GM21723 (cell line): Measurements from ENCODE around the gene PACRG.
A peak's percentile ranks its signal among the peaks of the same experiment; 100 is the strongest.
"Not testable (repeated sequence)": the region's sequence is repeated elsewhere in the genome, so short reads cannot be mapped to it uniquely, and the experiment has no call there.

Source experiments
- ATAC-seq: cut with Tn5 transposase; IDR thresholded peaks from one replicate; pipeline ENCODE4 v1.9.1; 2021; ENCODE audit warnings: mild to moderate bottlenecking, moderate library complexity; ENCODE audit not compliant: unreplicated experiment

Gene PACRG

DNA sequence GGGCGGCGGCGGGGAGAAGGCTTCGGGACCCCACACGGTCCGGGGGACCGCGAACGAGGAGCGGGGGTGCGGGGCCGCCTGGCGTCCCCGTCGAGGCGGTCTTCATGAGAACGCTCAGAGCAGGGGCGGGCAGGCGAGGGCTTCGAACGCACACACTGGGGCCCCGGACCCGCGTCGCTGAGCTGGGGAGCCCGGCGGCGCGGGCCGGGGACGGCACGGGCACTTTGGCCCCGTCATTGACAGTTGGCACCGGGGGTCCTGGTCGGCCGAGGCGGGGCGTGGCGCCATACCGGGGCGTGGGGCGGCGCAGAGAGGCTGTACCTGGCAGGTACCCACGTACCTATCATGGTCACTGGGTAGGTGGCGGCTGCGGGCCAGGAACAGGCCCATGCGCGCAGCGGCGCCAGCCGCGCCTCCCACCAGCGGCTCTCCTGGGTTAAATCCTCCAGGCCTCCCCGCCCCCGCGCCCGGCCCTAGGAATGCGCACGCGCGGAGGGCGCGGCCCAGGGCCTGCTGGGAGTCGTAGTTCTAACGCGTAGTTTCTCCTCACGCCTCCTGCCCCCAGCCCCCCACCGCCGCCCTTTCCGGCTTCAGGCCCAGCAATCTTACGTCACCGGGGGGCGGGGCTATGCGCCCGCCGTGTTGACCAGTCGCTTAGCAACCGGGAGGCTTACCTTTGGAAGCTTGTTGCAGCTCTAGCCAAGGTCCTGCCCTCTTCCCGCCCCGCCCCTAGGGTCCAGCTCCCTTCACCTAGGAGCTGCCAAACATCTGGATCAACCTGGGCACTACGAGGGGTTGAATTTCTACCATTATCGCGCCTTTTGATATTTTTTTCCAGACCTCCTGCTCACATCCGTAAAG lies at the start of gene PACRG, which contains the start of gene PRKN:
PACRG (plus strand) TSS at position 653 of the 861 bp plus-strand sequence.
PRKN (minus strand) TSS at position 445 of the 861 bp plus-strand sequence.
- peak; percentile 99 for ATAC-seq

DNA sequence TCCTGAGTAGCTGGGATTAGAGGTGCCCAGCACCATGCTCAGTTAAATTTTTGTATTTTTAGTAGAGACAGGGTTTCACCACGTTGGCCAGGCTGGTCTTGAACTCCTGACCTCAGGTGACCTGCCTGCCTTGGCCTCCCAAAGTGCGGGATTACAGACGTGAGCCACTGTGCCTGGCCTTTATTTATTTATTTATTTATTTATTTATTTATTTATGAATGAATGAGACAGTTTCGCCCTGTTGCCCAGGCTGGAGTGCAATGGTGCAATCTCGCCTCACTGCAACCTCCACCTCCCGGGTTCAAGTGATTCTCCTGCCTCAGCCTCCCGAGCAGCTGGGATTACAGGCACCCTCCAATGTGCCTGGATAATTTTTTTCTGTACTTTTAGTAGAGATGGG lies 48.9 kb upstream of the PACRG start:
- not testable (repeated sequence) for ATAC-seq

DNA sequence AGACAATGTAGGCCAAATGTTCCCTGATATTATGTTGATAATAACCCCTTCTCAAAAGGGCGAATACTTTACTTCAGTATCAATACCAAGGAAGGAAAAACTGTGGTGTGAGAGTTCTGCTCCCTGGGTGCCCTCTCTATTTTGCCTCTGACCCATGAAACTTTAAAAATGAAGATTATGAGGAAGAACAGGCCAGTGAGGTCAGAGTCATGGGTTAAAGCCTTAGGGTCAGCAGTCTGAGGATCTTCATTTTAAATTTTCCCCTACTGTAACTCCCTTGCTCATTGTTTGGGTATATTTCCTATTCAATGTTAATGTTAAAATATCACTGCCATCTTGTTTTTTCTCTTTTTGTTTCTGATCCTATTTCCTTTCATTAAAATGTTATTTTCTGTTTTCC lies 48.1 kb upstream of the PACRG start:
- no peak for ATAC-seq

DNA sequence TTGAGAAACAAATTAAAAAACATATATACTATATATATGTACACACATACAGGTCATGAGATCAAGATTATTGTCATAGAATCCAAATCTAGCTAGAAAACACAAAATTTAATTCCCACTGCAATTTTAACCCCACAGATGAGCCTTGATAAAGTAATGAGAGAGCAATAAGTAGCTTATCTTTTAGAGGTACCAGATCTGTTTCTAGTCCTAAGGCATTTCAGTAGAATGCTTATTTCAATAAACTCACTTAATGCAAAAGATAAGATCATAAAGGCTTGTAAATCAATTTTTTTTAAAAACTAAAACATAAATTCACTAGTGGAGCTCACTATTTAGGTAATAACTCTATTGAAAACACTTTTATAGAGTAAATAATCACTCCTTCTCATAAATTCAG lies 47.4 kb upstream of the PACRG start:
- ATAC-seq, result no peak

DNA sequence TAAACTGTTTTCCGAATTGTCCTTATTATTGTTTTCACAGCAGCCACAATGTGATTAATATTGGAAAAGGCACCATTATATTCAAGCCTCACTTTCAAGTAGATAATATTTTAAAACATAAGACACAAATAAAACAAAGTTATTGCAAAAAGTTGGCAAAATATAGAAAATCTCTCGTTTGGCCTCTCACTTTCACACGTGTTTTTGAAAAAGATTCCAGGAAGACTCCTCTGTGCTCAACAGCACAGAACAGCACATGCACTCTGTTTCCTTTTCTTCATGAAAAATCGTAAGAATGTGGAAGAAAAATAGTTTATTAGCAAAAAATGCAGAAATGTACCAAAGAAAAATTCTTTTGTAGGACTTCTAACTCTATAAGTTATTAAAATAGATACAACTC lies 46.9 kb upstream of the PACRG start:
- no peak for ATAC-seq

DNA sequence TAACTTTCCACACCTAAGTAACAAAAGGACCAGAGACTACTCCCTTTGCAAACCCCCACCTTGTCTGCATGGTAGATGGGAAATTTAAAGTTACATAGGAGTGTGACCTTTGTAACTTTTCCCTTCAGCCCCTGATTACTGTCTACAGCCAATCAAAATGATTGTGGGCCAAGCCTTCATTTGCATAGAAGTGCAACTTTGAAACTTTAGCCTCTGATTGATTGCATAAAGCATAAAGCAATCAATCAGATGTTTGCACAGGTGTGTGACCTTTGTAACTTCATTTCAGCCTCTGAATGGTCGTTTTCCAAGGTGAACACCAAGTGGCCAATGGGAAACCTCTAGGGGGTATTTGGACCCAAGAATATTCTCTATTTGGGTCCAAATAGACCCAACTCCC lies 46.3 kb upstream of the PACRG start:
- no peak for ATAC-seq

DNA sequence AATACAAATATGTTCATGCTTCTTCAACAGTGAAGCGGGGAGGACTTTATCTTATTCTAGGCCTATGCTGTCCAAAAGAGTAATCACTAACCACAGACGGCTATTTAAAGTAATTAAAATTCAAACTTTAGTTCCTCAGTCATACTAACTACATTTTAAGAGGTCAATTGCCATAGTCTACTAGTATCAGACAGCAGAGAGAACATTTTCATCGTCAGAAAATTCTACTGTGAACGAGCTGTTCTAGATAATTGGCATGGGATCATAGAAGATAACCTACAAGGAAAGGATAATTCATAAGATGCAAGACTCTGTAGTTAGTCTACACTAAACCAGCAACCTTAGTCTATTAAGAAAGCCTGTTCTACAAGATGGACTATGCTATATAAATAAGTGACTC lies 44.6 kb upstream of the PACRG start:
- ATAC-seq, result no peak

DNA sequence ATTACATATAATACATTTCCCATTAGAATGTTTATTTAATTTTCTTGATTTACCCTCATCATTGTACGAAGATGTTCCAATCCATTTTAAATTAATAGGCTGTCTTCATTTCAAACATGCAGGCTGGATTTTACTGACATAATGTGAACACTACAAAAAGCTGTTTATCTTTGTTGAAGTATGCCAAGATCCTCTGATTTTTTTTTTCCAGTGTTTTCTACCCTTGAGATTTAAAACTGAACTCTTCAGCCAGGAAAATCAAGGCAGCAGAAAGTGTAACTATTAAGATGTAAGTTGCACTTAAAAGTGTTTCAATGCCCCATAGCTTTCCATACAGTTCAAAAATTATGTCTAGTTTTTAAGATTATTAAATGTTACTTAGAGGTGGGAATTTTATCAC lies 43.7 kb upstream of the PACRG start:
- ATAC-seq, result no peak

DNA sequence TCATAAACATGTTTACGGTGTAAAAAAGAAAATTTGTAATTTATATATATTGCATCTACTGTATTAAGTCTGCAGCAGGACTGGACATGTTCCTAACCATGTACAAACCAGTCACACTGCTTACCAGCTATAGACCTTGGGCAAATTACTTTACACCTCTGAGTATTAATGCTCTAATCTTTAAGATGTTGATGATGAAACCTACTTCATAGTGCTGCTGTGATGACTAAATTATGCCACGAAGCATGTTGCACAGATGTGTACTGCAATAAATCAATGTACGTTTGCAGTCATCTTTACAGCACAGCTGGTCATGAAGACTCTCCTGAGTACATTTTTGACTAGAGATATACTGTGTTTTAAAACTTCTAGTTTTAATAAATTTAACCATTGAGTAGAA lies 42.8 kb upstream of the PACRG start:
- no peak for ATAC-seq

DNA sequence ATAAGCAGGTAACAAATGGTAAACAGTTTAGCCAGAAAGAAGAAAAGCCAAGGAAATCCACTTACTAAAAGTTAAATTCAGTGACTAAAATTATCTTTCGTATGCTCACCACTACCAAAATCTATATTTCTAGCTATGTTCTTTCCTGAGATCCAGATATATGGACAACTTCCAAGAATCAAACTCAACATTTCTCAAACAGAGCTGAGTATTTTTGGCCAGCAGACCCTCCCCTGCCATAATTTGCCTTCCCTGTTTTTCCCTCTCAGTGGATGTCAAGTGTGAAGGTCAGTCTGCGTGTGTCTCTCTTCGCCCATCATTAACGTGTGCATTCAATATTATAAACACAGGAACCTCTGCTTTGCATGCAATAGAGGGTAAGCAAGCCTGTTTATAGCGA lies 42.2 kb upstream of the PACRG start:
- ATAC-seq, result no peak

DNA sequence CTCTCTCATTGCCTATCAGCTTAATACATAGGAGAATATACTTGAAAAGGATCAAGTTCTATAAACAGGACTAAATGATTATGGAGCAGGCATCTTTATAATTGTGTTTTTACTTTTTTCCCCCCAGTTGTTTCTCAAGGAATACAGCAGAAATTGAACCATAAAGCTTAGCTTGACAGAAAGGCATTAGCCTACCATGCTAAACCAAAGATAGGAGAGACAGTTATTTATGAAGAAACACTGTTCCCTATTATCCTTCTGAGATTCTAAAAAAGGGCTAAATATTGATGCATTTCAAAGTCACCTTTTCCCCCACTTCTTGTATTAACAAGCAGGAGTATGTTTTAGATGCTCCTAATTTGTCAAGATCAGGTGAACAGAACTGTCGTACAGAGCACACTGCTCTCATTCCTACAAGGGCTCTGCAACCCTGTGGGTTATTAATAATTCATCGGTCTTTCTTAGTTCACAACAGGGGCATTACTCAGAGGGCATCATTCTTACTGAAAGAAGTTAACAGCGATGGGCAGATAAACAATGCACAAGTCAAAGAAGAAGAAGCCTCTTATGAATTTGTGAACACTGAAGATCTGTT lies 38.9 kb upstream of the PACRG start:
- ATAC-seq, result no peak

DNA sequence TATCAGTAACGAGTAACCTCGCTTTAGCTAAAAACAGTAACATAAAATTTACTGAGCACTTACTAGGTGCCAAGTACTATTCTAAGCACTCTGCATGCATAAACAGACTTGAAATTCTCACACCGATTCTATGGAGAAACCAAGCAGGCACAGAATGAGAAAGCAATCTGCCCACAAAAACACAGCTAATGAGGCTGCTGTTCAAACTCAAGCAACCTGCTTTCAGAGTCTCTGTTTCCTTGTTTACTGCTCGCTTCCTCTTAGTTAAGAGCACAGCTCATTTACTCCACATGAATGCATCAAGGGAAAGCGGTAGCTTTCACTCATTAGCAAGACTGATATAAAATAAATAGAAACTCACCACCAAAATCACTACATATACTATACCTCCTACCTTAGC lies 37.6 kb upstream of the PACRG start:
- no peak for ATAC-seq

DNA sequence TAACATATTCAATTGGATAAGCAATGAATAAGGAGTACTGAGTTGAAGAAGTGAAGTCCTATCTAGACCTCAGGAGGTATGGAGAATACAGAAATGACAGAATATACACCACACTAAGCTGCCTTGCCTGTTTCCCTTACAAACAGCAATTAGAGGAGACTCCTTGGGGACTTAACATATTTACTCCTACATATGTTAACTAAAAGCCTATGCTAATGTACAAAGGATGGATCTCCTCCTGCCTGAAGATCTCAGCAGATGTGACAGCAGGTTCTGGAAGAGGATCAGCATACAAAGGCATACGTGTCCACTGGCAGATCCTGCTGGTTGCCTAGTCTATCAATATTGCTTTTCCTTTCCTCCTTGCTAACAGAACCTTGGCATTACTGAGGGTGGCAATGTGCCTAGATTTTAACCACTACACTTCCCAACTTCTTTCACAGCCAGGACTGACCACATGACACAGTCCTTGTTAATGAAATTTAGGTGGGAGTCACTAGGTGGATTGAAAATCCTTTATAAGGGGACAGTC lies 29.8 kb upstream of the PACRG start:
- ATAC-seq, result no peak

DNA sequence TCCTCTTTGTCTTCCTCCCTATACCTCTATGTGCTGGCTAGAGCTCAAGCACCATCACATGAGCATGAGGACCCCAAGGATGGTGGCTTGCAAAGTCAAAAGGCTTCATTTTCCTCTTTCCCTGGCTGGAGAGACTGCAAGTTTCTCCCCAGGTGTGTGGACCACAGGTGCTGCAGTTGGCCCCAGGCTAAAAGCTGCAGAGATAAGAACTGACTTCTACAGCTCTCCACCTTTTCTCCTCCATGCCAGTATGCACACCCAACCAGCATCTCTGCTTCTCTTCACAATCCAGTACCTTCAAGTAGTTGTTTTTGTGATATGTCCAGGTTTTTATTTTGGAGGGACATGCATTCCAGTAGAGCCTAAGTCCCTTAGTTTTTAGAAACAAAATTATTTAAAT lies 29.3 kb upstream of the PACRG start:
- no peak for ATAC-seq

DNA sequence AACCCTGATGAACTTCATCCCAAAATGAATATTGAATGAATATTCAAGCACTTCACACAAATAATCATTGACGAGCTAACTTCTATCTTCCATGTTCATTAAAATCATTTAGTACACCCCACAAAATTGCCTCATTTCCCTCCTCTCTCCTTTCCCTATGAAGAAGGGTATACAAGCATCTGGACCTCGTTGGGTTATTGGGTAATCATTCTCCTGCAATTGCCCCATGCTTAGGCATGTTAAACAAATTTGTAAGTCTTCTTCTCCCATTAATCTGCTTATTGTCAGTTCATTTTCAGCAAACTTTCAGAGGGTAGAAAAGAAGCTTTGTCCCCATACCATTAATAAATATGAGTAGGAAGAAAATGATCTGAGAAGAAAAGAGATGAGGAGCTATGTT lies 27.8 kb upstream of the PACRG start:
- ATAC-seq, result no peak

DNA sequence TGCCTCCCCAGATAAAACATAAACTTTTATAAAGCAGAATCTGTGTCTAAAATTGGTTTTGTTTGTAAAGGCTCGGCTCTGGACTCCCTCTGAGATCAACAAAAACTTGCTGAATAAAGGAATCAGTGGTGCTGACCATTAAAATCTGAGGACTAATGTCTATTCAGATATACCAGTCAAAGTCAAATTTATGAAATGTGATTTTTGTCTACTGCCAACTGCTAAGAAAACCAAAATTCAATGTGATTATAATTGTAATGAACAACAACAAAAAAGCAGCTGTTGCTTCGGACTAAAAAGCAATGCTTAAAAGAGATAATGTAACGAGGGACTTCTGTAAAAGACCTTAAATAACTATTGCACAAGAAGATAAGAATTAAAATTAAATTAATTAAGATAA lies 26.8 kb upstream of the PACRG start:
- ATAC-seq, result no peak

DNA sequence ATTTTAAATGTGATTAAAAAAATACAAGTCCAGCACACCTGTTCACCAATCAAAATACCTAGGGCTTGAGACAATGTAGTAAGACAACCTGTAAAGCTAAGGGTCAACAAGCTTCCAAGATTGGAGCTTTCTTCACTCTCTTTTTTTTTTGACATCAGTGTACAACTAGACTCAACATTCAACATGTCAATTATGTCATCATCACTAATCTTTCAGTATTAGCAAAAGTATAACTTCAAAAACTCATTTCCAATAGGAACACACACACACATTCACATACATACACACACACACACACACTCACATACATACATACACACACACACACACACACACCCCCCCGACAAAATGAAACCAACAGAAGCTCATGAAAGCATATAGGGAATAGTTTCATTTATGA lies 26.2 kb upstream of the PACRG start:
- ATAC-seq, result no peak

DNA sequence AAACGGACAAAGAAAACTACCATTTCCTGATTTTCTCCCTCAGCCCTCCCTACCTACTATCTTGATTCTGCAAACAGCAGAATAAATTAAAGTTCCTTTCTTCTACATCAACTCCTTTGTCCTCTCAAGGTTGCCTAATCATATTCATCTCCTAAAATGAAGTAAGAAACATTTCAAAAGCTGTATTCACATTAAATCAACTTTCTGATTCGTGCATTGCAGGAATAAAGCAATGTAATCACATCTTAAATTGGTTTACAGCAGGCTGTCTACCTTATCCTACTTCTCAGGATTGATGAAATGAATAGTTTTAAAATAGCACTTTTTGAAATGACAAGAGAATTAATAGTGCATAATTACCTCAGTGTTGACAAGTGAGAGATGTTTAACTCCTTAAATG lies 25.3 kb upstream of the PACRG start:
- ATAC-seq, result no peak

DNA sequence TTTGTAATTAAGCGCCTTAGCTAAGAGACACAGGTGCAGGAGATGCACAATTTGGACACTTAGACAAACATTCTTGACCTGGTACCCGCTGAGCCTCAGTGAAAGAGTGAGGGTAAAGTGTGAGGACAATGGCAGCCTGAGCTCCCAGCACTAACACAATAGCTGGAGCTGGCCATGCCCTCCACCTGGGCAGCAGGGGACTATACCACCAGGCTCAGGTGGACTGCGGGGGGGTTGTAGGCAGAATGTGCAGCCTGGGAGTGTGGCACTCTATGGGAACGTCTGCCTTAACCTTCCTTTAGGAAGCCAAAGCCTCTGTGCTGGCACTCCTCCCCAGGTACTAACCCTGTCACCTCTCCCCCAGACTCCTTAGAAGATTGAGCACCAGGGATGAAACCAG lies 23.8 kb upstream of the PACRG start:
- ATAC-seq, result no peak

DNA sequence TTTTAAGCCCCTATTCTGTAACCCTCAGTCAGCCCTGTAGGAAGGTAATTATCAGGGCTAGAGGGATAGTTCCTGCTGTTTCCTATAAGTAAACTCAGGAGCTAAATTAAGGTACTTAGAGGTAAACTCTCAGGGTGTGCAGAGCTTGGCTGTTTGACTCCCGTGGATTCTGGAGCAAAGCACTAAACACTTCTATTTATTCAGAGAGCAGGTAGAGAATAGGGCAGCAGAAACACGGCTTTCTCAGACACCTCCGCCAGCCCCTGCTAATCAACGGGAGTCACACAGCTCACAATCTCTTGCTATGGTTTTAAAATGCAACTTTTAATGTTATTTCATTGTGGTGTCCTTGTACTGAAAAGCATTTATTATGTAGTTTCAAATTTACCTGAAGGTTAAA lies 22.0 kb upstream of the PACRG start:
- ATAC-seq, result no peak

DNA sequence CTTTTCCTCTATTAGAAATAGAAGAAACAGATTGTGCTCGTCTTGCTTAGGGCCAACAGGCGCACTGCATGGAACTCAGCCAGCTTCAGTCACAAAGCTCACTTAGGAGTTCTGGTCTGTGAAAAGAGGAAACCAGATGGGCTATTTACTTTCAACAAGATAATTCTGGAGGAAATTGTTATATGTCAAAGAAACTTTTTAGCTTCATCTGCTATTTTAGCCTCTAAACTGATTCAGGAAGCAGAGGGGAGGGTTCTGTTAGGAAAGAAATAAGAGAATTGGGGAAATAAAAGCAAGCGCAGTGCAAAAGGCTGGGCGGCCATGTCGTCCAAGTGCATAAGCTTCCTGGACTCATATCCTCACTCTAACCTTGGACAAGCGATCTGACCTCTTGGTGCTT lies 21.5 kb upstream of the PACRG start:
- ATAC-seq, result no peak

DNA sequence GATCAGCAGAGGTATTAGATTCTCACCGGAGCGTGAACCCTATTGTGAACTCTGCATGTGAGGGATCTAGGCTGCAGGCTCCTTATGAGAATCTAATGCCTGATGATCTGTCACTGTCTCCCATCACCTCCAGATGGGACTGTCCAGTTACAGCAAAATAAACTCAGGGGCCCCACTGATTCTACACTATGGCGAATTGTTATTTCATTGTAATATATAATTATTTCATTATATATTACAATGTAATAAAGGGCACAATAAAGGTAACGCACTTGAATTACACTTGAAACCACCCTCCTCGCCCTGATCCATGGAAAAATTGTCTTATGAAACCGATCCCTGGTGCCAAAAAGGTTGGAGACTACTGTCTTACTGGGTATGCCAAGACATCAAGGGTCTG lies 18.8 kb upstream of the PACRG start:
- no peak for ATAC-seq
